Psoas muscle (tissue), 8 donors: Measurements from ENCODE around the gene COLEC12. TPM values are rescaled to one million over a fixed set of nuclear protein-coding genes. Genes with fewer than 3 reads are reported as not detected.

ENCODE experiments used
- ATAC-seq, 4 donors: fragments of 200-7000 bp; cut with Tn5 transposase; one replicate each; pipeline ENCODE4 v1.9.1; 2020; ENCODE audit warnings: moderate library complexity in 3 of 4, mild to moderate bottlenecking in 2 of 4
- DNase-seq, 2 donors: peaks; one replicate each; pipeline ENCODE4 v3.0.0-alpha.2; 2020
- H3K27ac ChIP-seq: fragments of 200-600 bp; one replicate; pipeline ENCODE4 v1.8.0; 2022
- H3K27me3 ChIP-seq, 3 donors: fragments of 200-600 bp in 1 of 3; one replicate each; pipeline versions ENCODE4 v1.6.1 to v1.8.0; 2013 to 2022; ENCODE audit warnings: low read length in 2 of 3, mild to moderate bottlenecking in 2 of 3, moderate library complexity in 1 of 3; ENCODE audit not compliant: insufficient read depth in 3 of 3
- H3K36me3 ChIP-seq, 2 donors: fragments of 200-600 bp in 1 of 2; one replicate each; pipeline versions ENCODE4 v1.6.1 to v1.8.0; 2013 to 2022; ENCODE audit warnings: low read depth in 1 of 2, mild to moderate bottlenecking in 1 of 2, moderate library complexity in 1 of 2; ENCODE audit not compliant: insufficient read depth in 1 of 2
- H3K4me1 ChIP-seq: fragments of 200-600 bp; one replicate; pipeline ENCODE4 v1.8.0; 2022
- H3K4me3 ChIP-seq: fragments of 200-600 bp; one replicate; pipeline ENCODE4 v1.8.0; 2022; ENCODE audit warnings: mild to moderate bottlenecking
- H3K9me3 ChIP-seq: fragments of 200-600 bp; one replicate; pipeline ENCODE4 v1.8.0; 2022
- WGBS, 3 donors: extraction: QIAGEN DNeasy Blood & Tissue Kit; methylation state at CpG; one replicate each; pipeline versions ENCODE4 v1.1.6 to v1.1.7; 2013; 5-methylcytosine and 5-hydroxymethylcytosine counted together
- intact Hi-C, 2 donors: fragments of 100-400 bp; cut with DNase I; formaldehyde crosslinking; loops; one replicate each; pipeline versions ENCODE4 v1.11.0 to v1.14.2; 2022
- polyA plus RNA-seq, 3 donors: library from polyadenylated mRNA; stranded (reverse); fragments of 200-250 nt; gene quantifications; one replicate each; pipeline ENCODE4 v1.2.3, GENCODE V29; 2013
- total RNA-seq, 4 donors: library from RNA; stranded (reverse); fragmentation: NEBNext Ultra II Directional in 2 of 4; extraction: Animal tissue kit (Norgen Biotek cat#: 25700) in 2 of 4; gene quantifications; one replicate each; pipeline versions ENCODE4 v1.2.1 to v1.2.4, GENCODE V29; 2021 to 2023
- TF ChIP-seq, protein P1 (sequence below): fragments of 200-600 bp; IDR thresholded peaks from one replicate; pipeline ENCODE4 v1.8.0; 2022; ENCODE audit warnings: antibody characterized with exemption
- donor health status: healthy with polysubstance abuse.
- donor health status: DM: no; HTN: no; CAD: no; lungs with moderate emphysema.
- donor health status: Bipolar disorder and iron deficiency.
- donor health status: healthy.
- donor health status: DM: yes; HTN: yes; CAD: no.
- donor health status: DM: no; HTN: no; CAD: no.
- donor health status: DM: no; HTN: no; CAD: no.
- donor health status: DM: yes; HTN: yes; CAD: no.

COLEC12 gene
- total and polyA plus RNA-seq, 7 donors: 0.80 to 6.4 (median 3.4) TPM

- ATAC-seq: no peak
- Histone ChIP-seq H3K9me3 (no peaks in the 10 kb centered on the region), H3K27ac (no peak overlapping the region), H3K36me3 (no peaks in the 10 kb centered on the region), H3K4me1 (no peaks in the 10 kb centered on the region), H3K4me3 (no peak overlapping the region), H3K27me3 (no peaks in the 10 kb centered on the region)
- WGBS, 3 donors: 60 to 70% (median 61%) methylated on average over 6 of the region's 6 CpGs
- TF ChIP-seq, protein P1, sequence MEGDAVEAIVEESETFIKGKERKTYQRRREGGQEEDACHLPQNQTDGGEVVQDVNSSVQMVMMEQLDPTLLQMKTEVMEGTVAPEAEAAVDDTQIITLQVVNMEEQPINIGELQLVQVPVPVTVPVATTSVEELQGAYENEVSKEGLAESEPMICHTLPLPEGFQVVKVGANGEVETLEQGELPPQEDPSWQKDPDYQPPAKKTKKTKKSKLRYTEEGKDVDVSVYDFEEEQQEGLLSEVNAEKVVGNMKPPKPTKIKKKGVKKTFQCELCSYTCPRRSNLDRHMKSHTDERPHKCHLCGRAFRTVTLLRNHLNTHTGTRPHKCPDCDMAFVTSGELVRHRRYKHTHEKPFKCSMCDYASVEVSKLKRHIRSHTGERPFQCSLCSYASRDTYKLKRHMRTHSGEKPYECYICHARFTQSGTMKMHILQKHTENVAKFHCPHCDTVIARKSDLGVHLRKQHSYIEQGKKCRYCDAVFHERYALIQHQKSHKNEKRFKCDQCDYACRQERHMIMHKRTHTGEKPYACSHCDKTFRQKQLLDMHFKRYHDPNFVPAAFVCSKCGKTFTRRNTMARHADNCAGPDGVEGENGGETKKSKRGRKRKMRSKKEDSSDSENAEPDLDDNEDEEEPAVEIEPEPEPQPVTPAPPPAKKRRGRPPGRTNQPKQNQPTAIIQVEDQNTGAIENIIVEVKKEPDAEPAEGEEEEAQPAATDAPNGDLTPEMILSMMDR: no peak
- DNase-seq: no peak
- intact Hi-C loops: no loop called here
Observed at GRCh38 chr18:350953-351572, 149.4 kb downstream of the COLEC12 start.

GRCh38 chr18:346600-346999, 153.9 kb downstream of the COLEC12 start:
- TF ChIP-seq, protein P1: no peak
- Histone ChIP-seq H3K4me3 (no peak overlapping the region), H3K27ac (no peak overlapping the region), H3K9me3 (no peaks in the 10 kb centered on the region), H3K36me3 (no peaks in the 10 kb centered on the region), H3K27me3 (peaks cover 0 to 1% (median 0%) of the 10 kb centered on the region in 3 donors), H3K4me1 (no peaks in the 10 kb centered on the region)
- intact Hi-C loops: no loop called here
- no peak for ATAC-seq
- DNase-seq: no peak
- WGBS, 3 donors: 82 to 88% (median 84%) methylated on average over 10 of the region's 10 CpGs

- Histone ChIP-seq H3K36me3 (no peaks in the 10 kb centered on the region), H3K9me3 (no peaks in the 10 kb centered on the region), H3K4me1 (no peaks in the 10 kb centered on the region), H3K4me3 (no peak overlapping the region), H3K27me3 (peaks cover 0 to 1% (median 0%) of the 10 kb centered on the region in 3 donors), H3K27ac (no peak overlapping the region)
- intact Hi-C loops: no loop called here
- no peak for DNase-seq
- TF ChIP-seq, protein P1: no peak
- WGBS, 3 donors: 95 to 97% (median 95%) methylated on average over 3 of the region's 3 CpGs
- ATAC-seq: no peak
Observed at GRCh38 chr18:341102-341501, 159.4 kb downstream of the COLEC12 start.

DNA sequence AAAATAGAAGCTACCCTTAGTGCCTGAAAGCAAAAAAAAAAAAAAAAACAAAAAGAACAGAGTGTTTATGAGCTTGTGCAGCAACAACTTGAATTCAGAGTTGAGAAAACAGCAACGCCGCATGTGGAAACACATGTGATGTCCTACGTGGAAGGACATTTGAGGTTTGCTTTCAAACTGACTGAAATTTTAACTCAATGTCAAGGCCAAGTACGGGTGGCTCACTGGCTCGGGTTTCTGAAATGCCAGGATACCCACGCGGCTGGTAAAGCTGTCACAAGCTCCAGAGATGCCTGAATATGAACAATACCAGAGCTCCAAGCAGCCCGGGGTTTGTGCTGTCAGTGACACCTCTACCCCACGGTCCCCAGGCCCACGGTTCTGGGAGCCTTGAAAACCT, 160.5 kb downstream of the COLEC12 start:
- Histone ChIP-seq H3K4me1 (no peaks in the 10 kb centered on the region), H3K27me3 (peaks cover 0 to 1% (median 0%) of the 10 kb centered on the region in 3 donors), H3K36me3 (no peaks in the 10 kb centered on the region), H3K27ac (no peak overlapping the region), H3K4me3 (no peak overlapping the region), H3K9me3 (no peaks in the 10 kb centered on the region)
- intact Hi-C loops: no loop called here
- DNase-seq (no peak), ATAC-seq (no peak)
- TF ChIP-seq, protein P1: no peak
- 36 to 68% (median 37%) methylated on average over 10 of the region's 10 CpGs for WGBS, 3 donors

DNA sequence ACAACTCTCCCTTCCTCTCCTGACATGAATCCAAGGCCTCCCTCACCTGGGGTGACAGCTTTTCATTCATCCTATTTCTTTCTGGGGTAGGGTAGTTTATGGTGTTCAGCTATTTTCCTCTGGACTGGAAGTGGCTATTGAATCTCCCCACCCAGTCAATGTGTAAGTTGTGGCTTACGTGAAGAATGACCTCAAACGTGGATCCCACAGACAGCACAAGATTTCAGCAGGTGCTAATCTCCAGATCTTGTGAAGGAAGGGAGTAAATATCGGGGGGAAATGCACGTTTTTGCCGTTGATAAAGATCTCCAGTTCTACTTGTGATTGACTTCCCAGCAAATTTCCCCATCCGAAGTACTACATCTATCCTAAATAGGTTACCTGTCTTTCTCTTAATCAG, 161.3 kb downstream of the COLEC12 start:
- DNase-seq: no peak
- intact Hi-C loops: no loop called here
- 72 to 87% (median 74%) methylated on average over 6 of the region's 6 CpGs for WGBS, 3 donors

More for the DNA sequence above, 161.3 kb downstream of the COLEC12 start:
- H3K27me3 ChIP-seq: peaks cover 0 to 4% (median 0%) of the 10 kb centered on the region in 3 donors
- H3K27ac ChIP-seq: no peak overlapping the region
- H3K4me3 ChIP-seq: no peak overlapping the region
- TF ChIP-seq, protein P1: no peak
- no peaks in the 10 kb centered on the region for H3K36me3 ChIP-seq
- no peaks in the 10 kb centered on the region for H3K9me3 ChIP-seq
- ATAC-seq: no peak
- no peaks in the 10 kb centered on the region for H3K4me1 ChIP-seq
